ENCODE results near the gene IL1RAP.

IL1RAP gene

GRCh38 chr3:190579514-190580137 lies 65.7 kb downstream of the IL1RAP start:
- DNase-seq (ENCODE audit: low read depth) = no peak

GRCh38 chr3:190580417-190580816 lies 66.5 kb downstream of the IL1RAP start:
- no peak for DNase-seq (ENCODE audit: low read depth)

- DNase-seq (ENCODE audit: low read depth) = no peak
These were observed 67.2 kb downstream of the IL1RAP start for GRCh38 chr3:190581041-190581541.

DNA sequence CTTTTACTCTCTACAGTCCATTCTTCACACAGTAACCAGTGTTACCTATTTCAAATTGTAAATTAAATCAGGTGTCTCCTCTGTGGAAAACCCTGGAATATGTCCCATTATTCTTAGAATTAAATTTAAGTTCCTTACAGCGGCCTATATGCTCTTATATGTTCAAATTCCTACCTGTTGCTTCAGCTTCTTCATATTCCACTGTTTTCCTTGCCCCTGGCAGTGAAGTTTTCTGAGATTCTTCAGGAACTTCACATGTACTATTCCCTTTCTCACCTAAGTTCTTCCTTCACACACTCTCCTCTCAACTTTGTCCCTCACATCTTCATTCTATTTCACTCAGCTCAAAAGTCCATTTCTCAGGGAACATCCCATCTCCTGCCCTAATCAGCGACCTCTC lies 68.8 kb downstream of the IL1RAP start:
- no peak for DNase-seq (ENCODE audit: low read depth)

DNA sequence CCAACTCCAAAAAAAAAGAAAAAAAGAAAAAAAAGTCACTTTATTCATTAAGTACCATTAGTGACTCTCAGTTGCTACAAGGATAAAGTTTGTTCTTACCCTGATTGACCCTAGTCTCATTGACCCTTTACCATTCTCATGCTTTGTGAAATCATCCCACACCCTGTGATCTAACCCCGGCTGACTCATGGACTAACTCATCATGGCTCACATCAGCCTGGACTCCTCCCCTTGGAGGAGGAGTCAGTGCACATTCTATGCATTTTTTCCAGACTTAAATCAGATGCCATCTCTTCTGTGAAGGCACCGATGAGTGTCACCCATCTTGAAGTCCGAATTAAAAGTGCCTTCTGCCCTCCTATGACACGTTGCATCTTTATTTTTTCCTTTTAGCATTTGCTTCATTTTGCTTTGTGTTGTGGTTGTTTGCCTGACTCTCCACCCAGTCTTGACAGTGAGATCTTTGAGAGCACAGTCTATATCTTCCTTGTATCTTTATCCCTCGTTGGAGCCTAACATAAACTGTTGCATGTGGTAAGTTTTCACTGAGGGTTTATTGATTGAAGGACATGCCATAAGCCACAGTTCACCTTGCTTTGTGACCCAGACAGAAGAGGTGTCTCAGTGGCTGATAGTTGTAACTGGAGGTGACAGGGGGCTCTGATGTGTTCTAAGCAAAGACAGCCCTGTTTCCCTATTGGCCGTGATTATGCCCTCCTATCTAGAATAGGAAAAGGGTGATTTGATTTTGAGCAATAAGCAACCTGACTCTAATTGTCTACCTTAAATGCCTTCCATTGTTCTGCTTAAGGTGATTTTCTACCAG lies 72.1 kb downstream of the IL1RAP start:
- no peak for DNase-seq (ENCODE audit: low read depth)

DNA sequence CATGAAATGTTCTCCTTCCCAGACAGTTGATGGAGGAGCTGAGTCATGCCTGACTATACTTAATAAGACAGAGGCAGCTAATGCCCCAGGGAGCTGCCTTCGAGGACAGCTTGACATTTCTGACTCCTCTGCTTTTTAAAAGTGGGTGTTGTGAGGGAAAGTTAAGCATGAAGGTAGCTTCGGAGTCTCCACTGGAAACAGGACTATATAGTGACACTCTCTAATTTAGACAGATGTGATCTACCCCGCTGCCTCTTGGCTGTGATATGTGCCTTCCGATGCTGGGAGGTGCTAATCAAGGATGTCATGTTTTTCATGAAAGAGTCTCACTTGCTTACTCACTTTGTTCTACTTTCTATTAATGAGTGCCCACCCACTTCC lies 72.7 kb downstream of the IL1RAP start:
- DNase-seq (ENCODE audit: low read depth) = no peak

DNA sequence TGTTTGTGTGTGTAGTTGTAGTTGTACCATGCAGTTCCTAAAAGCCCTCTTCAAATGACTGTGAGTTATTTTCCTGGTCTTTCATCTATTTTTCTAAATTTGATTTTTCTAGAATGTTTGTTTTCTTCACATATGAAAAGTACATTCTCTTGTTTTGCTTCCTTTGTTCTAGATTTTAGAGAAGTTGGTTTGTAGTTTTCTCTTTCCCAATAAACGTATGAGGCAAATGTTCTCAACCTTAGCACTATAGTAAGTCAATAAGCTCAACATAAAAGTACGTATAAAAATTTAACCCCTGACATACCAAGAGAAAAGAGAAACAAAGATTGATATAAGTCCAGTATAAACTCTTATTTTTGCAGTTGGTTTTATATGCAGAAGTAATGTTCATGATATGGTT lies 74.7 kb downstream of the IL1RAP start:
- DNase-seq (ENCODE audit: low read depth) = no peak

- no peak for DNase-seq (ENCODE audit: low read depth)
These were observed 75.4 kb downstream of the IL1RAP start for GRCh38 chr3:190589326-190589725.

DNA sequence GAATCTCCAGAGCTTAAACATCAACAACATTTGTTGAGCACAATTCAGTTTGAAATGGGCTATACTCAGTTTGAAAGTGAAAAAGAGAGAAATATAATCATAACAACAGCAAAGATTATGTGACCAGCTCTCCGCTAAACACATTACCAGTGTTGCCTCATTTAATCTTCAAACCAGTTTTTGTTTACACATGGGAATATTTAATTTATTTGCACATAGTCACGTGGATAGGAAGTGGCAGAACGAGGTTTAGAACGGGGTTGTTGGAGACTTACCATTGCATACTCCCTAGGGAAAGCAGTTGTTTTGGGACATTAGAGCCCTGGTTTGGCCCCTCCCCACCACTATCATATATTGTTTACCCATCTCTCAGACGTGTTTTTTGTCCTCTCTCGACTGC lies 77.2 kb downstream of the IL1RAP start:
- DNase-seq (ENCODE audit: low read depth) = no peak

DNA sequence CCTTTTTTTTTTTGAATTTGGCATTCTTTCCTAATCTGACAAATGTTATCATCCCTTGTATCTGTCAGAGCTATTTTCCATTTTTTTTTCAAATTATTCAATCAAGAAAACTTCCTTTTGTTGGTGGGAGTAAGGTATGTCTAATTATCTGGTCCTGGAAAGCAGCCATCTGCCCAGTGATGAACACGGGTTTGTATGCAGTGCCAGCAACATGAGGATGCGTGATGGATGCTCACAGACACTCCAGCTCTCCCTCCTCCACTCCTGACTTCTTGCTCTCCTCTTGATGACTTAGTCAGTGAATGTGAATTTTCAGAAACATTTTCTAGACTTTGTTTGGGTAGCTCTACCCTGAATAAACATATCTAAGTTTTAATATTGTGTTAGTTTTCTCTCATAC lies 79.2 kb downstream of the IL1RAP start:
- no peak for DNase-seq (ENCODE audit: low read depth)

- DNase-seq (ENCODE audit: low read depth) = no peak
These were observed 80.3 kb downstream of the IL1RAP start for GRCh38 chr3:190594171-190594570.

DNA sequence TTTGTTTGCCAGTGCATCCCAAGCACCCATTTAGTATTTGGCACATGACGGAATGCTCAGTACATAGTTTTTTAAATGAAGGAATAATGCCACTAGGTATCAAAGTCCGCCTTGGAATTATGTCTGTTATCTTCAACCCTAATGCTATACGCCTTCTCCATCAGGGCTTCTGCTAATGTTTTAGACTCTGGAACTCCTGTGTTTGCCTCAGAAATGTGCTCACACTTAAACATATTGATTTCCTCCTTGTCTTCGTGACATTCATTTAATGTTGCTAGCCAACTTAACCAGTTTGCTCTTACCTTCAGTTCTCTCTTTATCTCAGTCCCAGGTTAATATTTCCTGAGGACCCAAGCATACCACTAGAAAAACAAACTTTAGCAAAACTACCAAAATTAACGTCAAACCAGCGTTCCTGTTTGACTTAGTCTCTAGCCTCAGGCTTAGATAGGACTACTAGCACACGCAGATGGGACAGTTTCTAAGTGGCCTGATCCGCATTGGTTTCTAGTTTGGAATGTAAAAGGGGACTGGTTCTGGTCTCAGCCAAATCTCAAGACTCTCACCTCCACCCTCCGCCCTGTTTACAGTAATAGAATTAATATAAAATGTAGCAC lies 81.4 kb downstream of the IL1RAP start:
- DNase-seq (ENCODE audit: low read depth) = no peak

GRCh38 chr3:190595807-190596206 lies 81.9 kb downstream of the IL1RAP start:
- no peak for DNase-seq (ENCODE audit: low read depth)

GRCh38 chr3:190596349-190597285 lies 82.7 kb downstream of the IL1RAP start:
- no peak for DNase-seq (ENCODE audit: low read depth)

DNA sequence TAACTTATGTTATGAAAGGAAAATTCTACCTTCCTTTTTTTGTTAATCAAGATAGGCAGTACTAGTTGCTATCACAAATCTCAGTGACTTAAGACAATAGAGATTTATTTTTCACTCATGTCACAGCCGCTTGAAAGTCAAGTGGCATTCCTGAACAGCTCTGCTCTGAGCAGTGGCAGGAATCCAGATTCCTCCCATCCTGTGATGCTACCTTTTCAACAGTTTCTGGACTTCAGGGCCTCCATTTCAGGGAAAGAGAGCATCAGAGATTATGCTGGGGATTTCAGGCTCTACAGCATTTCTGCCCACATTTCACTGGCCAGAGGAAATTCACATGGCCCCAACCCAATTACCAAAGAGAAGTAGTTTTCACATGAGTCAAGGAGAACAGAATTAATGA lies 83.4 kb downstream of the IL1RAP start:
- DNase-seq (ENCODE audit: low read depth) = no peak

- no peak for DNase-seq (ENCODE audit: low read depth)
These were observed 87.7 kb downstream of the IL1RAP start for GRCh38 chr3:190601622-190602021.

DNA sequence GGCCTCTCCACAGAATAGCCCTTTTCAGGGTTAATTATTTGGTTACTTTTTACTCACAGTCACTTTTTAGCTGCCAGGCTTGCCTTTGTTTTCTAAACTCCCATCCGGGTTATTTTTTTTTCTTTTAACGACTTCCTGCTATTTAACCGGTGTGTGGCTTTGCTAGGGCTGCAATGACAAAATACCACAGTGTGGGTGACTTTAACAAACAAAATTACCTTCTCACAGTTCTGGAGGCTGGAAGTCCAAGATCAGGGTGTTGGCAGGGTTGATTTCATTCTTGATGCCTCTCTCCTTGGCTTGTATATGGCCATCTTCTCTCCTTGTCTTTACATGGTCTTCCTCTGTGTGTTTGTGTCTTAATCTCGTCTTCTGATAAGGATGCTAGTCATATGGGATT lies 91.5 kb downstream of the IL1RAP start:
- DNase-seq (ENCODE audit: low read depth) = no peak

DNA sequence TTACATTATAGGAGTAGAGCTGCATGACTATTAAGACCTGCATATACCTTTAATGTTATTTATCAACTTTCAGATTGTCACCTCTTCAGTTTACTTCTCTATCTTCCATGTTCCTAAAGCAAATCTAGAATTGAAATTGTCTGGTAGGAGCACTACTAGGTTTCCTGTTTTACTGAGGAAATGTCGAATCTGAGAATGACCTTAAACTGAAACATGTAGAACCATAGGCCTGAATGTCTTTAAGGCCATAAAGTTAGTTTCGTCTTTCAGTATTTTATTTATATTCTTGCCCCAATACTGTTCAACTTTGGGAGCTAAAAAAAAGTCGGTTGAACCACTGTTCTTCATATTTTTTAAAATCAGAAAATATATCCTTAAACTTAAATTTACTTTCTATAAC lies 92.7 kb downstream of the IL1RAP start:
- no peak for DNase-seq (ENCODE audit: low read depth)

GRCh38 chr3:190607021-190607420 lies 93.1 kb downstream of the IL1RAP start:
- DNase-seq (ENCODE audit: low read depth) = no peak

GRCh38 chr3:190608850-190609589 lies 95.1 kb downstream of the IL1RAP start:
- no peak for DNase-seq (ENCODE audit: low read depth)

Data from activated T-cell treated with anti-CD3 and anti-CD28 coated beads for 1 hour (primary cell).